PFSK-1 (cell line): Measurements from ENCODE around the gene PITX2.

Experiments
- FOXP2 ChIP-seq: optimal IDR thresholded peaks from 2 replicates; pipeline ENCODE3; 2011; ENCODE audit warnings: borderline replicate concordance, control low read depth, inconsistent platforms; ENCODE audit not compliant: insufficient read depth; ENCODE audit errors: extremely low read length, extremely low read depth
- POLR2AphosphoS5 ChIP-seq: IDR thresholded peaks from 2 replicates; pipeline ENCODE4 v1.6.1; 2012; ENCODE audit warnings: low read depth, mild to moderate bottlenecking, control low read depth, low read length, moderate library complexity
- SIN3A ChIP-seq: IDR thresholded peaks from 2 replicates; pipeline ENCODE4 v1.6.1; 2012; ENCODE audit warnings: mild to moderate bottlenecking, low read length, moderate library complexity, borderline replicate concordance; ENCODE audit not compliant: insufficient read depth
- TAF1 ChIP-seq: IDR thresholded peaks from 2 replicates; pipeline ENCODE4 v1.6.1; 2012; ENCODE audit warnings: low read length, control low read depth, borderline replicate concordance; ENCODE audit not compliant: insufficient read depth
- TF ChIP-seq, protein P1 (sequence below), 2 experiments: IDR thresholded peaks; 2 replicates each; pipeline versions ENCODE4 v1.6.1 to v1.8.0; 2011 to 2012; ENCODE audit warnings: low read depth in 2 of 2, low read length in 2 of 2, control low read depth in 1 of 2, inconsistent platforms in 1 of 2, mild to moderate bottlenecking in 1 of 2, moderate library complexity in 1 of 2; ENCODE audit not compliant: insufficient read depth in 1 of 2

- TF ChIP-seq TAF1 = no peak
- TF ChIP-seq, protein P1, sequence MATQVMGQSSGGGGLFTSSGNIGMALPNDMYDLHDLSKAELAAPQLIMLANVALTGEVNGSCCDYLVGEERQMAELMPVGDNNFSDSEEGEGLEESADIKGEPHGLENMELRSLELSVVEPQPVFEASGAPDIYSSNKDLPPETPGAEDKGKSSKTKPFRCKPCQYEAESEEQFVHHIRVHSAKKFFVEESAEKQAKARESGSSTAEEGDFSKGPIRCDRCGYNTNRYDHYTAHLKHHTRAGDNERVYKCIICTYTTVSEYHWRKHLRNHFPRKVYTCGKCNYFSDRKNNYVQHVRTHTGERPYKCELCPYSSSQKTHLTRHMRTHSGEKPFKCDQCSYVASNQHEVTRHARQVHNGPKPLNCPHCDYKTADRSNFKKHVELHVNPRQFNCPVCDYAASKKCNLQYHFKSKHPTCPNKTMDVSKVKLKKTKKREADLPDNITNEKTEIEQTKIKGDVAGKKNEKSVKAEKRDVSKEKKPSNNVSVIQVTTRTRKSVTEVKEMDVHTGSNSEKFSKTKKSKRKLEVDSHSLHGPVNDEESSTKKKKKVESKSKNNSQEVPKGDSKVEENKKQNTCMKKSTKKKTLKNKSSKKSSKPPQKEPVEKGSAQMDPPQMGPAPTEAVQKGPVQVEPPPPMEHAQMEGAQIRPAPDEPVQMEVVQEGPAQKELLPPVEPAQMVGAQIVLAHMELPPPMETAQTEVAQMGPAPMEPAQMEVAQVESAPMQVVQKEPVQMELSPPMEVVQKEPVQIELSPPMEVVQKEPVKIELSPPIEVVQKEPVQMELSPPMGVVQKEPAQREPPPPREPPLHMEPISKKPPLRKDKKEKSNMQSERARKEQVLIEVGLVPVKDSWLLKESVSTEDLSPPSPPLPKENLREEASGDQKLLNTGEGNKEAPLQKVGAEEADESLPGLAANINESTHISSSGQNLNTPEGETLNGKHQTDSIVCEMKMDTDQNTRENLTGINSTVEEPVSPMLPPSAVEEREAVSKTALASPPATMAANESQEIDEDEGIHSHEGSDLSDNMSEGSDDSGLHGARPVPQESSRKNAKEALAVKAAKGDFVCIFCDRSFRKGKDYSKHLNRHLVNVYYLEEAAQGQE (IDR thresholded peaks at IDR 0.05; ENCODE audit: insufficient read depth in 1 of 2, low read depth in 2 of 2, low read length in 2 of 2) = no peak
- no peak for TF ChIP-seq POLR2AphosphoS5
- no peak for TF ChIP-seq FOXP2
- no peak for TF ChIP-seq SIN3A
Observed at GRCh38 chr4:110605077-110605476, 17.8 kb downstream of the PITX2 start.
